Motor neuron (in vitro differentiated cells): Measurements from ENCODE around the gene MSX2. TPM values are rescaled to one million over a fixed set of nuclear protein-coding genes. Genes with fewer than 3 reads are reported as not detected.

Experiments
- ATAC-seq, 8 experiments: fragments of 200-7000 bp; cut with Tn5 transposase; replicated peaks in 6 of 8; 2 replicates each; pipeline ENCODE4 v1.8.0; 2021; ENCODE audit warnings: mild to moderate bottlenecking in 8 of 8, moderate library complexity in 8 of 8
- H3K27ac ChIP-seq, 2 donors: fragments of 250-450 bp; sonication (Bioruptor Pico); 2 replicates each; pipeline ENCODE4 v1.9.0; 2021; ENCODE audit warnings: antibody characterized with exemption in 2 of 2, mild to moderate bottlenecking in 2 of 2, moderate library complexity in 1 of 2
- H3K4me1 ChIP-seq, 2 donors: fragments of 250-450 bp; sonication (Bioruptor Pico); replicated peaks in 1 of 2; 2 replicates each; pipeline ENCODE4 v1.6.1; 2021; ENCODE audit warnings: antibody characterized with exemption in 2 of 2, mild to moderate bottlenecking in 2 of 2, moderate library complexity in 1 of 2
- H3K4me3 ChIP-seq, 5 donors: fragments of 250-450 bp; sonication (Bioruptor Pico); 2 replicates each; pipeline ENCODE4 v1.9.0; 2021; ENCODE audit warnings: antibody characterized with exemption in 5 of 5, mild to moderate bottlenecking in 5 of 5, moderate library complexity in 4 of 5
- WGBS, 10 experiments: fragments of 450-650 bp; shearing (Covaris generic); methylation state at CpG; one replicate each; pipeline ENCODE4 v1.0.0; 2022; 5-methylcytosine and 5-hydroxymethylcytosine counted together
- in situ Hi-C, 9 experiments: fragments of 400-800 bp; cut with MboI; loops; one replicate each; pipeline ENCODE4 v1.15.0; 2021; ENCODE audit warnings: low sequenced_read_pairs in 9 of 9, low pct_unique_long_range_greater_than_20kb in 2 of 9; ENCODE audit not compliant: unreplicated experiment in 9 of 9
- total RNA-seq, 8 experiments: library from RNA; unstranded; fragments of 300-600 nt; gene quantifications; 2 replicates each; pipeline versions ENCODE4 v1.2.3 to v1.2.4, GENCODE V29; 2022

MSX2 gene
- 1 to 10 TPM in 2 of 8 experiments, under 1 TPM in 5, not detected in 1; 0.11 to 5.1 (median 0.25) TPM for total RNA-seq

GRCh38 chr5:174724484-174725260 lies at the start of gene MSX2:
Gene MSX2, plus strand, starts transcription at chr5:174724582. Its CDS starts 78 bp downstream, at chr5:174724660.
- 0 to 5% (median 1%) methylated on average over 6 to 32 of the region's 87 CpGs; no CpG with 5 or more reads in 5 of the 10 experiments for WGBS, 10 experiments
- Histone ChIP-seq H3K27ac (no peak within 1 kb of the TSS), H3K4me1 (peaks cover 3 to 5% of the 10 kb centered on the region in 2 donors), H3K4me3 (peak within 1 kb of the TSS; percentile 25 to 49 (median 32))
- in situ Hi-C loops = loop anchor here in 3 of 9 experiments (25.0 kb wide), 1 partner anchor 312 kb away; no protein-coding TSS in a partner anchor
- ATAC-seq = peak; percentile 89 to 94 (median 93)

GRCh38 chr5:174675110-174675509 lies 49.3 kb upstream of the MSX2 start:
- 0 to 100% (median 83%) methylated on average over 1 to 2 of the region's 2 CpGs; no CpG with 5 or more reads in 5 of the 10 experiments for WGBS, 10 experiments
- Histone ChIP-seq H3K4me3 (no peak overlapping the region), H3K4me1 (no peaks in the 10 kb centered on the region), H3K27ac (no peak overlapping the region)
- in situ Hi-C loops = no loop called here
- no peak for ATAC-seq

- WGBS, 10 experiments = 0 to 100% (median 80%) methylated on average over 1 to 5 of the region's 5 CpGs
- H3K27ac ChIP-seq = no peak overlapping the region
- no peak for ATAC-seq
- in situ Hi-C loops = no loop called here
- no peak overlapping the region for H3K4me3 ChIP-seq
- no peaks in the 10 kb centered on the region for H3K4me1 ChIP-seq
Measured at GRCh38 chr5:174675916-174676315, 48.5 kb upstream of the MSX2 start.

GRCh38 chr5:174678107-174678506 lies 46.3 kb upstream of the MSX2 start:
- no peak for ATAC-seq
- Histone ChIP-seq H3K4me1 (no peaks in the 10 kb centered on the region), H3K4me3 (no peak overlapping the region), H3K27ac (no peak overlapping the region)
- in situ Hi-C loops = no loop called here

- in situ Hi-C loops = no loop called here
Measured at GRCh38 chr5:174680901-174681565, 43.3 kb upstream of the MSX2 start.

GRCh38 chr5:174687503-174687902 lies 36.9 kb upstream of the MSX2 start:
- H3K4me1 ChIP-seq = peaks cover 6 to 16% of the 10 kb centered on the region in 2 donors
- no peak overlapping the region for H3K27ac ChIP-seq
- no peak overlapping the region for H3K4me3 ChIP-seq
- in situ Hi-C loops = no loop called here
- no peak for ATAC-seq

More at GRCh38 chr5:174680901-174681565, 43.3 kb upstream of the MSX2 start:
- no peak for ATAC-seq
- 10 to 100% (median 77%) methylated on average over 1 to 7 of the region's 7 CpGs; no CpG with 5 or more reads in 2 of the 10 experiments for WGBS, 10 experiments
- H3K27ac ChIP-seq = no peak overlapping the region
- no peaks in the 10 kb centered on the region for H3K4me1 ChIP-seq
- no peak overlapping the region for H3K4me3 ChIP-seq

- no peak for ATAC-seq
- in situ Hi-C loops = no loop called here
- WGBS, 10 experiments = 0 to 29% (median 7%) methylated on average over 3 to 20 of the region's 30 CpGs; no CpG with 5 or more reads in 1 of the 10 experiments
- Histone ChIP-seq H3K4me1 (peaks cover 11 to 28% of the 10 kb centered on the region in 2 donors), H3K4me3 (no peak overlapping the region), H3K27ac (no peak overlapping the region)
Measured at GRCh38 chr5:174688441-174689354, 35.7 kb upstream of the MSX2 start.

- Histone ChIP-seq H3K4me3 (no peak overlapping the region), H3K4me1 (peaks cover 11 to 37% of the 10 kb centered on the region in 2 donors), H3K27ac (no peak overlapping the region)
- 0 to 40% (median 22%) methylated on average over 1 to 7 of the region's 8 CpGs; no CpG with 5 or more reads in 3 of the 10 experiments for WGBS, 10 experiments
- in situ Hi-C loops = no loop called here
- peak in 5 of 8 experiments; percentile 59 to 89 (median 84) for ATAC-seq
Measured at GRCh38 chr5:174690271-174690670, 34.1 kb upstream of the MSX2 start.

GRCh38 chr5:174692381-174692780 lies 32.0 kb upstream of the MSX2 start:
- Histone ChIP-seq H3K27ac (no peak overlapping the region), H3K4me3 (no peak overlapping the region), H3K4me1 (peaks cover 11 to 37% of the 10 kb centered on the region in 2 donors)
- WGBS, 10 experiments = 0 to 58% (median 17%) methylated on average over 2 to 11 of the region's 12 CpGs; no CpG with 5 or more reads in 2 of the 10 experiments
- in situ Hi-C loops = no loop called here
- ATAC-seq = no peak

- peak in 5 of 8 experiments; percentile 31 to 57 (median 50) for ATAC-seq
Measured at GRCh38 chr5:174692982-174693422, 31.4 kb upstream of the MSX2 start.

GRCh38 chr5:174693697-174694385 lies 30.5 kb upstream of the MSX2 start:
- ATAC-seq = peak in 2 of 8 experiments; percentile 22 to 57
- Histone ChIP-seq H3K4me3 (no peak overlapping the region), H3K4me1 (peaks cover 4 to 37% of the 10 kb centered on the region in 2 donors), H3K27ac (no peak overlapping the region)
- in situ Hi-C loops = no loop called here
- 8 to 62% (median 55%) methylated on average over 1 to 10 of the region's 11 CpGs; no CpG with 5 or more reads in 1 of the 10 experiments for WGBS, 10 experiments

More at GRCh38 chr5:174692982-174693422, 31.4 kb upstream of the MSX2 start:
- 0 to 8% (median 2%) methylated on average over 1 to 15 of the region's 16 CpGs; no CpG with 5 or more reads in 6 of the 10 experiments for WGBS, 10 experiments
- peaks cover 8 to 37% of the 10 kb centered on the region in 2 donors for H3K4me1 ChIP-seq
- in situ Hi-C loops = no loop called here
- no peak overlapping the region for H3K27ac ChIP-seq
- H3K4me3 ChIP-seq = no peak overlapping the region

- no peak overlapping the region for H3K4me3 ChIP-seq
- peaks cover 4 to 37% of the 10 kb centered on the region in 2 donors for H3K4me1 ChIP-seq
- in situ Hi-C loops = no loop called here
- H3K27ac ChIP-seq = no peak overlapping the region
- peak in 1 of 8 experiments; percentile 9 for ATAC-seq
- WGBS, 10 experiments = 0 to 67% (median 27%) methylated on average over 3 to 5 of the region's 7 CpGs; no CpG with 5 or more reads in 2 of the 10 experiments
Measured at GRCh38 chr5:174694611-174695010, 29.8 kb upstream of the MSX2 start.
